GM19467 (cell line): Measurements from ENCODE around the gene USP31.

ENCODE experiments used
- ATAC-seq: cut with Tn5 transposase; IDR thresholded peaks from one replicate; pipeline ENCODE4 v1.9.1; 2021; ENCODE audit warnings: mild to moderate bottlenecking, moderate library complexity; ENCODE audit not compliant: unreplicated experiment

USP31 gene

DNA sequence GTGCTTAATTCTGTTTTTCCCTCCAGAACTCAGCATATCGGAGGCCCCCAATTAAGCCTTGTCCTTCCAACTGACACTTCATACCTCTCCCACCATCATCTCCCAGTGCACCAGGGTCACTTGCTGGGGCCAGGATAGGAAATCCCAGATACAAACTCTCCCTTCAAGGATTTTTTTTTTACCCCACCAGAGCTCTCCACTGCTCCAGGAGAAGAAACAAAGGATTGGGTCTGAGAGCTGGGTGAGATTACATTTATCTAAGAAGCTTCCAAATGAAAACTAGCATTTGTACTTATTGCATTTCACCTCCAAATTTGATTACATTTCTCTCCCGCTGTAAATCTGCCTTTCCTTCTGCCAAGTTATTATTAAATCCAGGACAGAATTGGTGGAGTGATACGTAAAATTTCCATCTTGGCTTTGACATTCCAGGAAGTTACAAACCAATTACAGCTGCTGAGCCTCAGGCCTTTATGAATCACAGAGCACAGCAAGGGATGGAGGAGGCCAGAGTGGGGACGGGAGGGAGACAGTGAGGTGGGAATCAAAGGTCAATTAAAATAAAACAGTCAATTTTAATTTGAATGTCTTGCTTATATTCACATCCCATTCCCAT lies 123.5 kb downstream of the USP31 start:
- ATAC-seq: no peak

- no peak for ATAC-seq
Measured at GRCh38 chr16:23024044-23024443, 125.2 kb downstream of the USP31 start.

DNA sequence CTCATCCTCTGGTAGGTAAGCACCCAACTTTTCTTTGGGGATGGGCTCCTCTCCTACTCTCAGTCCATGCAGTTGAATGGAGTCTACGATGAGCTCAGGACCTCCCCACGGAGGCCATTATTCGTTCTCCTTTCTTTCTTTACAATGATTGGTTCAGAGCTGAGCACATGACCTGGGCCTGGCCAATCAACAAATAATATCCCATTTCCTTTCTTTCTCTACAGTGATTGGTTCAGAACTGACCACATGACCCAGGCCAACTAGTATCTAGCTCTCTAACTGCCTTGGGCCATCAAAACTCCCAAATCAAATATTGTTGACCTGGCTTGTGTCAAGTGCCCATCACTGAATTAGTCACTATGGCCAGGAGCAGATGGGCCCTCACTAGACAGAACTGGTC lies 129.2 kb downstream of the USP31 start:
- no peak for ATAC-seq

DNA sequence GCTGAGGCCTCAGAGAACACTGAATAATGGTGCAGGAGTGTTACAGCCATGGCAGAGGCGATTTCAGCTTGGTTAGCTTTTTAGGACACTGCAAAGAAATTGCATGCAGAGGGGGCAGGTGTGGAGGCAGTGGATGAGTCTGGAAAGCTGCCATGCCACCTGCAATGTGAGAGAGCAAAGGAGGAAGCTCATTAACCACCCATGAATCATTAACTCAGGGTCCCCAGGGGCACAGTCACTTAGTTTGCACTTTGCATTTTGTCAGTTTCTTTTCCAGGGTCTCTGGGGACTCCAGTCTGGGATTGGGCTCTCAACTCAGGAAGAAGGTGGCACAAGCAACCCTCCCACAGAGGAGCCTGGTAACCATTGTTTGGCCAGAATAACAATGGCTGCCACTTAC lies 132.9 kb downstream of the USP31 start:
- ATAC-seq: no peak

DNA sequence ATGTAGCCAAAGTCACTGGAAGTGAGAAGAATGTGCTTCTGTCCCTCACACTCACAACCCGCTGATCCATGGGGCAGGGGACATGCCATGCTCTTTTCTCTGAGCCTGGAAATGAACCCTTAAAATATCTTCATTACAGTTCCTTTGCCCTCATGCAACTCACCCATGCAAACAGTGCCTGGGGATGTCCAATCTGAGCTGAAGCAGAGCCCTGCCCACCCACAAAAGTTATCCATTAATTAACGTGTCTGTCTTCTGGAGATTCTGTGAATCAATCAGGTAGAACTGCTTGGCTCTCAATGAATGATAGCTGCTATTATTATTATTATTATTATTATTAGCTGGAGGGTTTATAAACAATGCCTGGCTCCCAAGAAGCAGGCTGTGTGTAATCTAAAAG lies 133.7 kb downstream of the USP31 start:
- peak; percentile 58 for ATAC-seq

DNA sequence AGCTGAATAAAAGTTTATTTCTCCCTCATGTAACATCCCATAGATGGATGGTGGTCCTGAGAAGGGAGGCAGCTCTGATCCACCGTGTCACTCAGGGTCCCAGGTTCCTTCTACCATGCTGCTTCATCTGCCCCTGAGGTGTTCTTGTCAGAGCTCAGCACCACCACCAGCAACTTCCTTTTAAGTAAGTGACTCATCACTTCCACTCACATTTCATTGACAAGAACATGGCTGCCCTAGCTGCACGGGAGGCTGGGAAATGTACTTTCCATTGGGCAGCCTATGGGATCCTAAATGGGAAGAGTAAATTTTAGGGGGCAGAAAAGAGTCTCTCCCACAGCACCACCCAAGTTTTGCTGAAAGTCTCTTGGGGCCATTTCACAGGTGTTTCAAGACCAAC lies 134.7 kb downstream of the USP31 start:
- ATAC-seq: no peak
